ACC112 (cell line): ENCODE measurements around the gene ESPL1.
"Not testable (repeated sequence)": the region's sequence is repeated elsewhere in the genome, so short reads cannot be mapped to it uniquely, and the experiment has no call there.

Experiments used
- H2AFZ ChIP-seq: fragments of 200-600 bp; sonication (generic); one replicate; pipeline ENCODE4 v1.6.0; 2017; ENCODE audit warnings: antibody characterized with exemption, low read length; ENCODE audit not compliant: unreplicated experiment
- H3K27ac ChIP-seq: fragments of 200-600 bp; sonication (generic); 2 replicates; pipeline ENCODE4 v1.5.1; 2014; ENCODE audit warnings: low read depth, mild to moderate bottlenecking, antibody characterized with exemption, low read length, moderate library complexity
- H3K27me3 ChIP-seq: fragments of 200-600 bp; sonication (generic); 2 replicates; pipeline ENCODE4 v1.6.1; 2014; ENCODE audit warnings: mild to moderate bottlenecking, antibody characterized with exemption, low read length, moderate library complexity, mixed read lengths; ENCODE audit not compliant: insufficient read depth
- H3K36me3 ChIP-seq: fragments of 200-600 bp; sonication (generic); 2 replicates; pipeline ENCODE4 v1.6.1; 2016; ENCODE audit warnings: mild to moderate bottlenecking, antibody characterized with exemption, low read length, moderate library complexity, mixed read lengths; ENCODE audit not compliant: insufficient read depth
- H3K4me1 ChIP-seq: fragments of 200-600 bp; sonication (generic); one replicate; pipeline ENCODE4 v1.6.1; 2016; ENCODE audit warnings: low read length, mixed read lengths; ENCODE audit not compliant: insufficient read depth, unreplicated experiment, control insufficient read depth
- H3K4me3 ChIP-seq: fragments of 200-600 bp; sonication (generic); 2 replicates; pipeline ENCODE4 v1.5.1; 2014; ENCODE audit warnings: mild to moderate bottlenecking, low read depth, low read length
- H3K79me2 ChIP-seq: fragments of 200-600 bp; sonication (generic); one replicate; pipeline ENCODE4 v1.6.0; 2016; ENCODE audit warnings: low read length; ENCODE audit not compliant: control insufficient read depth, unreplicated experiment, insufficient read depth

The ESPL1 gene

GRCh38 chr12:53289891-53290290 is 21.8 kb downstream of the ESPL1 start:
- no peaks in the 10 kb centered on the region for H3K79me2 ChIP-seq
- peak overlapping the region; percentile 89 for H3K27ac ChIP-seq
- peak overlapping the region; percentile 9; the same call in 1 of the 2 replicates for H3K4me3 ChIP-seq
- H3K36me3 ChIP-seq = peaks cover 4% of the 10 kb centered on the region
- no peak overlapping the region for H2AFZ ChIP-seq
- H3K27me3 ChIP-seq = no peaks in the 10 kb centered on the region
- H3K4me1 ChIP-seq = peaks cover 34% of the 10 kb centered on the region

GRCh38 chr12:53290661-53291060 is 22.6 kb downstream of the ESPL1 start:
- Histone ChIP-seq H3K4me3 (no peak overlapping the region), H3K27me3 (no peaks in the 10 kb centered on the region), H3K36me3 (no peaks in the 10 kb centered on the region; the same call in 1 of the 2 replicates), H3K4me1 (peaks cover 37% of the 10 kb centered on the region), H3K79me2 (peaks cover 3% of the 10 kb centered on the region), H2AFZ (no peak overlapping the region), H3K27ac (peak overlapping the region; percentile 89)

GRCh38 chr12:53292426-53292825 is 24.3 kb downstream of the ESPL1 start:
- Histone ChIP-seq H3K36me3 (no peaks in the 10 kb centered on the region; the same call in 1 of the 2 replicates), H3K4me3 (no peak overlapping the region), H2AFZ (no peak overlapping the region), H3K79me2 (peaks cover 20% of the 10 kb centered on the region), H3K4me1 (peaks cover 50% of the 10 kb centered on the region), H3K27me3 (no peaks in the 10 kb centered on the region), H3K27ac (no peak overlapping the region)

- Histone ChIP-seq H3K27me3 (no peaks in the 10 kb centered on the region), H3K36me3 (no peaks in the 10 kb centered on the region; the same call in 1 of the 2 replicates), H3K4me1 (peaks cover 46% of the 10 kb centered on the region), H2AFZ (peak within 1 kb of the TSS; percentile 97), H3K27ac (peak within 1 kb of the TSS; percentile 100), H3K4me3 (peak within 1 kb of the TSS; percentile 95), H3K79me2 (peaks cover 24% of the 10 kb centered on the region)
Measured at GRCh38 chr12:53295070-53295890, 27.2 kb downstream of the ESPL1 start, which contains the start of gene PFDN5. PFDN5 (plus strand) TSS chr12:53295542; CDS start chr12:53295568, 26 bp downstream.

- Histone ChIP-seq H3K79me2 (peaks cover 29% of the 10 kb centered on the region), H3K36me3 (no peaks in the 10 kb centered on the region; the same call in 1 of the 2 replicates), H2AFZ (peak overlapping the region; percentile 2), H3K27ac (peak overlapping the region; percentile 100), H3K4me3 (peak overlapping the region; percentile 95), H3K27me3 (no peaks in the 10 kb centered on the region), H3K4me1 (peaks cover 46% of the 10 kb centered on the region)
Measured at GRCh38 chr12:53295891-53296219, 27.8 kb downstream of the ESPL1 start.

GRCh38 chr12:53297106-53297505 is 29.0 kb downstream of the ESPL1 start:
- Histone ChIP-seq H3K79me2 (peaks cover 42% of the 10 kb centered on the region), H3K4me1 (peaks cover 50% of the 10 kb centered on the region), H3K4me3 (peak overlapping the region; percentile 95), H3K27ac (peak overlapping the region; percentile 100)
- H3K27me3 ChIP-seq, H2AFZ ChIP-seq, H3K36me3 ChIP-seq: not testable (repeated sequence)

GRCh38 chr12:53298164-53298563 is 30.1 kb downstream of the ESPL1 start:
- peaks cover 59% of the 10 kb centered on the region for H3K4me1 ChIP-seq
- H2AFZ ChIP-seq = no peak overlapping the region
- H3K4me3 ChIP-seq = peak overlapping the region; percentile 91
- H3K36me3 ChIP-seq = peaks cover 6% of the 10 kb centered on the region
- H3K27me3 ChIP-seq = no peaks in the 10 kb centered on the region
- H3K79me2 ChIP-seq = peaks cover 52% of the 10 kb centered on the region
- peak overlapping the region; percentile 100 for H3K27ac ChIP-seq

- H2AFZ ChIP-seq = no peak overlapping the region
- peaks cover 59% of the 10 kb centered on the region for H3K4me1 ChIP-seq
- no peaks in the 10 kb centered on the region for H3K27me3 ChIP-seq
- peak overlapping the region; percentile 91 for H3K4me3 ChIP-seq
- H3K27ac ChIP-seq = peak overlapping the region; percentile 100
- peaks cover 58% of the 10 kb centered on the region for H3K79me2 ChIP-seq
- H3K36me3 ChIP-seq = peaks cover 6% of the 10 kb centered on the region
Measured at GRCh38 chr12:53299101-53299453, 31.0 kb downstream of the ESPL1 start.

GRCh38 chr12:53299454-53300180 is 31.5 kb downstream of the ESPL1 start, which contains the start of gene MYG1:
MYG1 (plus strand) TSS chr12:53299695; CDS start chr12:53299738, 43 bp downstream.
- H3K79me2 ChIP-seq = peaks cover 58% of the 10 kb centered on the region
- H3K27me3 ChIP-seq = no peaks in the 10 kb centered on the region
- H3K4me1 ChIP-seq = peaks cover 59% of the 10 kb centered on the region
- H3K36me3 ChIP-seq = peaks cover 6% of the 10 kb centered on the region
- H3K27ac ChIP-seq = peak within 1 kb of the TSS; percentile 100
- peak within 1 kb of the TSS; percentile 91 for H3K4me3 ChIP-seq
- no peak within 1 kb of the TSS for H2AFZ ChIP-seq

GRCh38 chr12:53300187-53300586 is 32.1 kb downstream of the ESPL1 start:
- H3K4me3 ChIP-seq = peak overlapping the region; percentile 91
- peak overlapping the region; percentile 100 for H3K27ac ChIP-seq
- no peaks in the 10 kb centered on the region for H3K27me3 ChIP-seq
- peaks cover 59% of the 10 kb centered on the region for H3K79me2 ChIP-seq
- no peak overlapping the region for H2AFZ ChIP-seq
- H3K4me1 ChIP-seq = peaks cover 53% of the 10 kb centered on the region
- H3K36me3 ChIP-seq = peaks cover 6% of the 10 kb centered on the region
